GM12801 (cell line): Measurements from ENCODE around the gene ME3.

Experiments used
- TF ChIP-seq, protein P1 (sequence below): IDR thresholded peaks from one replicate; pipeline ENCODE4 v1.5.1; 2011; ENCODE audit warnings: control low read depth; ENCODE audit not compliant: insufficient read length; ENCODE audit errors: extremely low read depth

The ME3 gene

DNA sequence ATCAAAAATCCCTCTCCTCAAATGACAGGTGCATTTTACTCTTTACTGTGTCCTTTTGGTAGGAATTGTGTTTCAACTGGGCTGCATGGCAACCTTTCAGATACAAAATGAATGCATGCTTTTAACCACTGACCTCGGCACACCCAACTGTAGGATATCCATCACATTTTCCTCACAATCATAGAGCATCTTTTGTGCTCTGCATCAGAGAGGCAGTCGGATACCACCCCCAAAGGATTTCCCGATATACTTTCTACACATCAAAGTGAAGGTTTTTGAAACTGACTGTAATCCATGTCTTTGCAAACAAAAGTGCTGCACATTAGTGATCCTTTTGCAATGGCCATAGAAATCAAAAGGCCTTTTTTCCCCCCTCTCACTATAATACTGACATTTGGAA is 9.1 kb downstream of the ME3 start:
- TF ChIP-seq, protein P1, sequence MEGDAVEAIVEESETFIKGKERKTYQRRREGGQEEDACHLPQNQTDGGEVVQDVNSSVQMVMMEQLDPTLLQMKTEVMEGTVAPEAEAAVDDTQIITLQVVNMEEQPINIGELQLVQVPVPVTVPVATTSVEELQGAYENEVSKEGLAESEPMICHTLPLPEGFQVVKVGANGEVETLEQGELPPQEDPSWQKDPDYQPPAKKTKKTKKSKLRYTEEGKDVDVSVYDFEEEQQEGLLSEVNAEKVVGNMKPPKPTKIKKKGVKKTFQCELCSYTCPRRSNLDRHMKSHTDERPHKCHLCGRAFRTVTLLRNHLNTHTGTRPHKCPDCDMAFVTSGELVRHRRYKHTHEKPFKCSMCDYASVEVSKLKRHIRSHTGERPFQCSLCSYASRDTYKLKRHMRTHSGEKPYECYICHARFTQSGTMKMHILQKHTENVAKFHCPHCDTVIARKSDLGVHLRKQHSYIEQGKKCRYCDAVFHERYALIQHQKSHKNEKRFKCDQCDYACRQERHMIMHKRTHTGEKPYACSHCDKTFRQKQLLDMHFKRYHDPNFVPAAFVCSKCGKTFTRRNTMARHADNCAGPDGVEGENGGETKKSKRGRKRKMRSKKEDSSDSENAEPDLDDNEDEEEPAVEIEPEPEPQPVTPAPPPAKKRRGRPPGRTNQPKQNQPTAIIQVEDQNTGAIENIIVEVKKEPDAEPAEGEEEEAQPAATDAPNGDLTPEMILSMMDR, result no peak

DNA sequence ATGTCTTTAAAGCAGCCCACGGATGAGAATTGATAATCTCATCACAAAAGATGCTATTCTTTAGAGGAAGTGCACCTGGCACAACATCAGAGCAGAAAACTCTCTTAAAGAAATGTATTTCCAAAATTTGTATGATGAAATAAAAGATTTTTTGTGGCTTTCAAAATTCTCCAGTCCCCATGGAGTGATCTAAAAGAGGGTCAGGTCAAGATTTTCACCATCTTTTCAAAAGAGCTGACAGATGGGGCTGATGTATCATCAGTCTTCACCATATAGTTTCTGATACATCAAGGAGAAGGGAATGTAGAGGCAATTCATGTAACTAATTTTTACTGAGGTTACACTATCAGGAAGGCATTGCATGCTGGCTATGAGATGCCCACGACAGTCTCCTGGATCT is 11.7 kb downstream of the ME3 start:
- TF ChIP-seq, protein P1, result no peak

DNA sequence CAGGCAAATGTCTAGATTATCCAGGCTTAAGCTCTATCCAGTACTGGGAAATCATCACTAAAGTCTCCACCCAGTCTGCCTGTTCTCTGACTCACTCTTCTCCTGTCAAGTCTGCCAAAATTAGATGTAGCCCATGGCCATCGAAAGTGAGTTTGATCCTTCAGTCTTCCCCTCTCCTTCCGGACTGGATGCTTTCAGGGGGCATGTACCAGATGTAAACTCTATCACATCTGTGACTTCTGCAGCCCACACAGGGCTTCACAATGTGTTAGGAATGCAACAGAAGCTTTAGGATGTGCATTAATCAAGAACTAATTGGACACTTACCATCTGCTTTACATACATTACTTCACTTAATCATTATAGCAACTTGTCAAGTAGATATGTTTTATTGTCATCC is 12.3 kb downstream of the ME3 start:
- TF ChIP-seq, protein P1, result no peak

DNA sequence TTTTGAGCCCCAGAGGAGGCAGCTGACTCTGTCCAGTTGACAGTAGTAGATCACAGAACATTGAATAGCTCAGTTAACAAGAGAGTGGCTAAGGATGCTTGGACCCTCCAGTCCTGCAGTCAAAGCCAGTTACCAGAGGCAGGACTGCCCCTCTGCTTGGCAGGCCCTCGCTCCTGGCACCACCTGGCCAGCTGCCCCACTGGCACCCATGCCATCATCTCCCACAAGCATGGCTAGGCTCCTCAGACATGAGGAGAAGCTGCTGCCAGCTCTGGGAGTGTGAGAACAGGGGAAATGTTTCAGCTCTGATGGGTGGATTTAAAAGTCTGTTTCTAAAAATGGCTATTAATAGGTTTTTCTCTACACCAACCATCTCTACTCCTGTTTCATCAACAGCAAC is 13.9 kb downstream of the ME3 start:
- TF ChIP-seq, protein P1, result no peak

DNA sequence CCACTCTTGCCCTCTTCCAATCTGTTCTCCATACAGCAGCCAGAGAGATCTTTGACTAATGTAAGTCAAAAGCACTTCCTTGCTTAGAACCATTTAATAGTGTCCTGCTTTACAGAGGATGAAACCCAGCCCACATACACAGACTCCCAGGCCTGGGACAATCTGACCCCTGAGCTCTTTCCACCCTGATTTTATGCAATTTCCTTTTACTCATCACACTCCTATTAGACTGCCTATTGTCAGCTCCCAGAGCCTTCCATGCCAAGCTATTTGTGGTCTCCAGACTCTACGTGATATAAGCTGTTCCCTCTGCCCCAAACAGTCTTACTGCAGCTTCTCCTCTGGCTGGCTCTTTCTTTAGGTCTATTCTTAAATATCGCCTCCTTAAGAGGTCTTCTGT is 28.1 kb downstream of the ME3 start:
- TF ChIP-seq, protein P1, result no peak

DNA sequence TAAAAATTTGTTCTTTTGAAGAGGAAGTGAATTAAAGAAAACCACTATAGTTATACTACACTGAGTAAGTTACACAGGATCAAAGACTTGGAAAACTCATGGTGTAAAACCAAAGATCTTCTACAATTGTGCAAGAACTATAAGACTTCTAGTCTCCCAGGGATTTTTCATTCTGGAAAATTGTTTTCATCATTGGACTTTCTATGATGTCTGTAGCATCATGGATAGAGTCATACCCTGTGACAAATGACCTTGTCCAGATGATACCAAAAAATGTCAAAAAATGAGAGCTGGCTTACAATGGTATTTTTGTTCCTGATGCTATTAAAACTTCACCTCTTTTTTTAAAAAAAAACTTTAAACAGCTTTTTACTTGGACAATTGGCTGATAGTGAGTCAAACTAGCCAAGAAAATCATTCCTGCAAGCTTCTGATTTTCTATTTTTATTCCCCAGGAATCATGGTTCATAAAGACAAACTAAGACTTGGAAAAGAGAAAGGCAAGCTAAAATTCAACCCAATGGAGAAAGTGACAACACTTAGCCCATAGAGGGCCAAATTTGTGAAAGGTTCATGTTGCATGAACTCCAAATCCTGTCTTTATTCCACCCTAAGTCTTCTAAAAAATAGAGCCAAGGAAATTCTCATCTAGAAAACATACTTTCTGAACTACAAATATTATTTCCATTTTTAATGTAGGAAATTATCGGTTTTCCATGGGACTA is 30.7 kb downstream of the ME3 start:
- TF ChIP-seq, protein P1, result no peak

DNA sequence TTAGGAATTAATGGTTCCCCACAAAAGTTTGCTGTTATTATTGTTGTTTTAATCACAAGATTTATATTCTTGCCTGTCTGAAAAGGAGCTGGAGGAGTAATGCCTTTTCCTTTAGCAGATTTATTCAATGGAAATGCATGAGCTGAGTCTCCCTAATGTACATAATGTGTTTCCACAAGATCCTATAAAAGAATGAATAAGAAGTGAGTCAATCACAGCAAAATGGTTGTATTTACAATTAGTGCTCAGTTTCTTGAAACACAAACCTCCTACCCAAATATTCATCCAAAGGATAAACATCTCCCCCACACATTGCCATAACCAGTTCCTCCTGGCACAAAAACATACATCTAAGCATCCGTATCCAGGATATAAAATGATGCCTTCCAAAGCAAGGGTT is 33.3 kb downstream of the ME3 start:
- TF ChIP-seq, protein P1, result no peak
